NCI-H1436 (cell line): ENCODE measurements around the gene FRMD1.

ENCODE experiments used
- DNase-seq: peaks from one replicate; lab custom pipeline; 2025; lab: John Stamatoyannopoulos, UW

The FRMD1 gene

GRCh38 chr6:168055696-168056489, 23.1 kb downstream of the FRMD1 start:
- DNase-seq, result no peak

- no peak for DNase-seq
Measured at GRCh38 chr6:168054765-168055560, 24.0 kb downstream of the FRMD1 start.

- no peak for DNase-seq
Measured at GRCh38 chr6:168053957-168054471, 25.0 kb downstream of the FRMD1 start.

GRCh38 chr6:168053086-168053956, 25.7 kb downstream of the FRMD1 start:
- DNase-seq, result no peak

GRCh38 chr6:168052291-168052891, 26.6 kb downstream of the FRMD1 start:
- DNase-seq, result no peak

GRCh38 chr6:168051648-168052047, 27.4 kb downstream of the FRMD1 start:
- no peak for DNase-seq

- no peak for DNase-seq
Measured at GRCh38 chr6:168050881-168051586, 28.0 kb downstream of the FRMD1 start.

GRCh38 chr6:168050225-168050880, 28.7 kb downstream of the FRMD1 start:
- no peak for DNase-seq

GRCh38 chr6:168049706-168050224, 29.2 kb downstream of the FRMD1 start:
- no peak for DNase-seq

- DNase-seq, result no peak
Measured at GRCh38 chr6:168049277-168049676, 29.7 kb downstream of the FRMD1 start.

- DNase-seq, result no peak
Measured at GRCh38 chr6:168048724-168049025, 30.3 kb downstream of the FRMD1 start.

GRCh38 chr6:168047841-168048723, 30.9 kb downstream of the FRMD1 start:
- DNase-seq, result no peak

- no peak for DNase-seq
Measured at GRCh38 chr6:168046696-168047095, 32.3 kb downstream of the FRMD1 start.

- DNase-seq, result no peak
Measured at GRCh38 chr6:168045706-168046620, 33.0 kb downstream of the FRMD1 start.

GRCh38 chr6:168045141-168045691, 33.8 kb downstream of the FRMD1 start:
- no peak for DNase-seq

GRCh38 chr6:168044521-168045130, 34.4 kb downstream of the FRMD1 start:
- no peak for DNase-seq

- no peak for DNase-seq
Measured at GRCh38 chr6:168043848-168044415, 35.1 kb downstream of the FRMD1 start.
